DND-41 (cell line): ENCODE measurements around the gene THOC6.

Experiments used
- CTCF ChIP-seq: IDR thresholded peaks from 2 replicates; pipeline ENCODE4 v1.5.1; 2012; ENCODE audit warnings: borderline replicate concordance, low read length, moderate library complexity, mild to moderate bottlenecking; ENCODE audit not compliant: poor library complexity, severe bottlenecking; ENCODE audit errors: extremely low read depth
- EZH2 ChIP-seq: IDR thresholded peaks from 3 replicates; pipeline ENCODE4 v1.6.1; 2012; ENCODE audit warnings: borderline replicate concordance, low read depth, mild to moderate bottlenecking, moderate library complexity, low read length, inconsistent platforms; ENCODE audit not compliant: severe bottlenecking

GRCh38 chr16:3035972-3036725 lies 12.3 kb downstream of the THOC6 start:
- no peak for TF ChIP-seq CTCF
- TF ChIP-seq EZH2, result no peak
